GOT3 (cell line): ENCODE results near the gene IQGAP2.

Experiments used
- DNase-seq: peaks from one replicate; lab custom pipeline; 2025; ENCODE audit warnings: mixed read lengths; lab: John Stamatoyannopoulos, UW

Gene IQGAP2

GRCh38 chr5:76383126-76383832, 19.8 kb upstream of the IQGAP2 start:
- DNase-seq = no peak

DNA sequence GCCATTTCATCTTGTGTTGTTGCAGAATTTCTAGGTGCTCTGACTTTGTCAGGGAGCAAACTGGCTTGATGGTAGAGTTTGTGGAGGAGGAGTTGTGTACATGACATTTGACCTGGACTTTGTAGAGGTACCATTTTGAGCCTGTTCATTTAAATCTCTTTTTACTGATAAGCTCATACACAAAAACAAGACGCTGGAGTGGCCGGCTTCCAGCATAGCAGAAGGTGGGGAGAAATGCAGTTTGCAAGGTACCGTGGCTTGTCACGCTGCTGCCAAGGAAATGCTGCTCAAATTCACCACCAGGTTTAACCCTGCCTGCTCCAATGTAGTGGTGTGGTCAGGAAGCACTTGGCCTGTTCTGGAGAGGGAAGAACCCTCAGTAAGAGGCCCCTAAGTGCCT, 18.9 kb upstream of the IQGAP2 start:
- DNase-seq = no peak

DNA sequence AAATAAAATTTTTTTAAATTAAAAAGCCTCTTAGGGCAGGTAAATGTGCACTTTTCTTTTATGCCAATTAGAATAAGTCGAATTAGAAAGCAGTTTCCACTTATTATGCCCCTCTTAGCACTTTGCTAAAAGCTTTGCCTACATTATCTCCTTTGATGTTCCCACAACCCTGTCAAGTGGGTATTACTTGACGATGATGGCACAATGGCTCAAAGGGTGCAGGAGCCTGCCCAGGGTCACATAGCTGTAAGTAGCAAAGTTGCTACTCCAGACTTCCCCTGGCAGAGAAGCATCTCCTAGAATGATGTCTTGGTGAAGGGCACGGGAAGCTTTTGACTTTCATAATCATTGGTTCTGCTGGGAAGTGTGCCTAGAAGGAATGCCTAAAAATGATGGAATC, 18.4 kb upstream of the IQGAP2 start:
- DNase-seq = no peak

DNA sequence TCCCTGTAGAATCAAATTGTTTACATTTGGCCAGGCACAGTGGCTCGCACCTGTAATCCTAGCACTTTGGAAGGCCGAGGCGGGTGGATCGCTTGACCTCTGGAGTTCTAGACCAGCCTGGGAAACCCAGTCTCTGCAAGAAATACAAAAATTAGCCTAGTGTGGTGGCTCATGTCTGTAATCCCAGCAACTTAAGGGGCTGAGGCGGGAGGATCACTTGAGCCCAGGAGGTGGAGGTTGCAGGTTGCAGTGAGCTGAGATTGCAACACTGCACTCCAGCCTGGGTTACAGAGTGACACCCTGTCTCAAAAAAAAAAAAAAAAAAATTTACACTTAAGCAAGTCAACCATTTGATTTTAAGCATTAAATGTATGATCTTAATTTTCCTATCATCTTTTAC, 17.5 kb upstream of the IQGAP2 start:
- DNase-seq = no peak

GRCh38 chr5:76386360-76386759, 16.7 kb upstream of the IQGAP2 start:
- no peak for DNase-seq

- no peak for DNase-seq
Observed at GRCh38 chr5:76388236-76388635, 14.8 kb upstream of the IQGAP2 start.

DNA sequence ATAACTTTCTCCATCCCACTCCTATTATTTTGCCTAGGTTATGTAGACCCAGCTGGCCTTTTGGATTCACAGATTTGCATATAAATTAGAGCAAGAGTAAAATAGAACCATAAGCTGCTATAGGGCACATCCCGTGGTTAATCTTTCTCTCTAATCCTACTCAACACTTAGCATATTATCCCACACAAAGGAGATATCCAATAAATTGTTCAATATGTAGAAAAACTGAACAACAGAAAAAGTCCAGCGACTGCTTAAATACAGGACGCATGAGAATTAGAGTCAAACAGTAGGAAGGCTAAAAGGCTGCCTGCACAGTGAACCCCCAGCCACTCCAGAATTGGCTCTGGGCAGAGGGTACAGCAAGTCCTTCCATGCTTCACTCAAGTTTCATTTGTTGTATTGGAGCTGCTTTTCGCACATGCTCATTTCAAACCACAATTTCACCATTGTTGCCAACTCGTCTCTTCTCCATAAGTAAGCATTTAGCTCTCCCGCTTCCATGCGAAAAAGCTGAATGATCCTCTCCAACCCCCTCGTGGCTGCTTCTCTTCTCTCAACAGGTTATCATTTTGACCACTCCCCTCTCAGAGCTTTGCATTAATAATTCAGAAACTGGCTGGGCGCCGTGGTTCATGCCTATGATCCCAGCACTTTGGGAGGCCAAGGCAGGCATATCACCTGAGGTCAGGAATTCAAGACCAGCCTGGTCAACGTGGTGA, 14.1 kb upstream of the IQGAP2 start:
- DNase-seq = no peak

- no peak for DNase-seq
Observed at GRCh38 chr5:76389513-76390154, 13.5 kb upstream of the IQGAP2 start.

- DNase-seq = no peak
Observed at GRCh38 chr5:76391014-76391413, 12.1 kb upstream of the IQGAP2 start.

- DNase-seq = no peak
Observed at GRCh38 chr5:76393035-76393680, 9.9 kb upstream of the IQGAP2 start.

GRCh38 chr5:76397200-76397599, 5.9 kb upstream of the IQGAP2 start:
- DNase-seq = no peak

GRCh38 chr5:76399268-76399667, 3.8 kb upstream of the IQGAP2 start:
- no peak for DNase-seq

DNA sequence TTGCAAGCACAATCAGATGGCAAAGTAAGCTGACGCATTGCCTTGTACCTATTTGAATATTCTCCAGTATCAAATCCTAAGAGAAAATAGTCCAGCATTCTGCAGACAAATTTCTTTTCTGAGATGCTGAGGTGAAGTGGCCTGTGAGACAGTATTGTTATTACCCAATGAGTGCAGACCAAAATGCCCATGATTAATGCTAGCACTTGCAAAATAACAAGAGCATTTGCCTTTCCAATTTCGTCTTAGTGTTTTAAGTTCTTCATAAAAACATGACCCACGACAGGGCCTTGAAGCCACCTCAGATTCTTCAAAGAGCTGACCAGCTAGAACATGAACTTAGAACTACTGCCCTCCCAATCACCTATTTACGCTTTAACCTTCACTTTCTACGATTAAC, 2.6 kb upstream of the IQGAP2 start:
- DNase-seq = no peak

DNA sequence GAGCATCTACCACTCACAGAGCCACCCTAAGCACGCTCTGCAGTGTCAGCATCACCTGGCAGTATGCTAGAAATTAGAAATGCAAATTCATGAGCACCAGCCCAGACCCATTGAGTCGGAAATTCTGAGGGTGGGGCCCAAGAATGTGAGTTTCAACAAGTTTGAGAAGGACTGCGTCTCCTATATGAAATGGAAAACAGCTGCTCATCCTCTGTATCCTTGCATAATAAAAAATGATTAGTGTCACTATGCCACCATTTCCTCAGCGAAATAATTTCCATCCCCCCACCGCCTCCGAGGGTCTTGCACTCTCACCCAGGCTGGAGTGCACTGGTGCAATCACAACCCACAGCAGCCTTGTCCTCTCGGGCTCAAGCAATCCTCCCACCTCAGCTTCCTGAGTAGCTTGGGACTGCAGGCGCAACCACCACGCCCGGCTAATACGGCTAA, 1.3 kb upstream of the IQGAP2 start:
- DNase-seq = no peak

DNA sequence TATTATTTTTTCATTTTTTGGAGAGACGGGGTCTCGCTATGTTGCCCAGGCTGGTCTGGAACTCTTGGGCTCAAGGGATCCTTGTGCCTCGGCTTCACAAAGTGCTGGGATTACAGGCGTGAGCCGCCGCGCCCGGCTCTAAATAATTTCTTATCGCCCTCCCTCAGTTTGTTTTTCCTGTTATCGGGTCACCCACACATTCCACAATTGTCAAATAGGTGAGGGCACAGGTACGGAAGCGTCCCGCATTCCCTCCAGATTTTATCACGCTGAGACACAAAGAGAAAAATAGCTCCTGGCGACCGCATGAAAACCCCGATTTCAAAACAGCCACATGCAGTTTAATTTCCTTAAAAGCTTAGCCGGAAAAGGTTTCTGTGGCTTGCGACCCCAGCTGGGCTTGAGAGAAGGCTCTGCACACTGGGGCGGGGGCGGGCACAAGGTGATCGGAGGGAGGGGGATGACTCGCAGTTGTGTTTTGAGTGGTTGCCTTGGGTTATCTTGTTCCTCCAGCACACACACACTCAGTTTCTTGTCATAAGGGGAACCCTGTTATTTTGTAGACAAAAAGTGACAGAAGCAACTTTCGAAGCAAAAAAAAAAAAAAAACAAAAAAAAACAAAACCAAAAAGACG, 717 bp upstream of the IQGAP2 start:
- peak; percentile 6 for DNase-seq

- no peak for DNase-seq
Observed at GRCh38 chr5:76403766-76404222, 709 bp downstream of the IQGAP2 start.

DNA sequence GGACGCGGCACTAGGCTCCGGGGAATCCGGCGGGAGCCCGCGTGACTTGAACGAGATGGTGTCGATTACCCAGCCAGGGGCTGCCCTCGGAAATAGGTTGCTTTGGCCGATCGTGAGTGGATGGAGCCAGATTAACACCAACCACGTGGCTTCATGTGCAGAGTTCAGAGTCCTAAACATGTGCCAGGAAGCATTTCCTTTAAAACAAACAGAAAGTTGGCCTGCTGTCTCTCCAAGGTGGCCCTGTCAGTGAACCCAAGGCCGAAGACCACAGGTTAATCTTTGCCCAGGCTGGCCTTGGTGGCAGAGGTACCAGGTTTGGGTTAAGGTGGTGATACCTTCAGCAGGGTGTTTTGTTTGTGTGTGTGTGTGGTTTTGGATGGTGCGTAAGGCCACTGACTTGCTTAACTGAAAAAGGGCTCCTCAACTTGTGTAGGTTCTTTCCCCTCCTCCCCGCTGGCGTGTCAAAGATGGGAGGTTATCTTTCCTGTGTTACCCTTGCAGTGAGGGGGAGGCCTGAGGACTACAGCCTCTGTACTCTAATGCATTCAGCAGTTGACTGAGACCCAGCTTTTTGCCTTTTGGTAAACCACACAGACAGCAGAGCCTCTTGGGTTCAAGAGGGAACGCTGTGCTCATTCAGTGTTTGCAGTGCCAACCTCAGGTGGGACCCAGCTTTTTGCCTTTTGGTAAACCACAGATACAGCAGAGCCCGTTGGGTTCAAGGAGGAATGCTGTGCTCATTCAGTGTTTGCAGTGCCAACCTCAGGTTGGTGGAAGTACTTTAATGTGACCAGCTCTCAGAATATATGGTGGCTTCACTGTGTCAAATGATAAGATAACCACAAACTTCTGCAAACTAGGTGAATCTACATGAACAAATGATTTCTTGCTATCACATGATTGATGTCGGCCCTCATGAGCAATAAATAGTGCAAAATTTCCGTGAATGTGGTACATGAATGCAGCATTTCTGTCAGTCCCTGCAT, 1.4 kb downstream of the IQGAP2 start:
- no peak for DNase-seq

GRCh38 chr5:76406014-76406413, 2.9 kb downstream of the IQGAP2 start:
- DNase-seq = no peak

GRCh38 chr5:76406673-76407072, 3.6 kb downstream of the IQGAP2 start:
- no peak for DNase-seq

DNA sequence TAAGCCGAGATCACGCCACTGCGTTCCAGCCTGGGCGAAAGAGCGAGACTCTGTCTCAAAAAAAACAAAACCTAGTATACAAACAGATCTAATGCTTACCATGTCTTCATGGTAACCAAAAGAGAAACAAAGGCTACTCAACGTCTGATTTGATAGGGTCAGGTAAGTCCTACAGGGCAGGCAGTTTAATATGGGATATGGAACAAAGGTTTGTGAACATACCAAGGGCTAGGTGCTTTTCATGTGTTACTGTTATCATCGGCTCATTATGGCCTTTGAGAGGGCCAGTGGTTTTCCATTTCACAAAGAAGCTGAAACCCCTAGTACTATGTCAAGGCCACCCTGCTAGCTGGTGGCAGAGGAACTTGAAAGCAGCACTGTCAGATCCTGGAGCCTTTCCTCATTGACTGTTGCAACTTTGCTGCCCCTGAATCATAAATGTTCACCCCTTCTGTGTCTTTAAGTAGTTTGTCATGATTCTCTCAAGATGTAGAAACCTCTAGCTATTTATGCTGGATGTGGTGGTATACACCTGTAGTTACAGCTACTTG, 5.1 kb downstream of the IQGAP2 start:
- no peak for DNase-seq

GRCh38 chr5:76412511-76412910, 9.4 kb downstream of the IQGAP2 start:
- DNase-seq = no peak
